HepG2 (cell line): Measurements from ENCODE around the gene AEBP1. TPM values are rescaled to one million over a fixed set of nuclear protein-coding genes. Genes with fewer than 3 reads are reported as not detected.

Experiments used
- ADNP ChIP-seq: sonication (generic); formaldehyde crosslinking; IDR thresholded peaks from 2 replicates; pipeline ENCODE4 v1.4.0; 2020; ENCODE audit warnings: missing genetic modification reagents
- ARNTL ChIP-seq: sonication (generic); formaldehyde crosslinking; IDR thresholded peaks from 2 replicates; pipeline ENCODE4 v1.4.0; 2020; ENCODE audit warnings: mild to moderate bottlenecking, missing genetic modification reagents
- CCDC6 ChIP-seq: sonication (generic); formaldehyde crosslinking; IDR thresholded peaks from 2 replicates; pipeline ENCODE4 v1.8.1; 2022; ENCODE audit warnings: mild to moderate bottlenecking, missing genetic modification reagents, moderate library complexity
- ELF4 ChIP-seq: sonication (generic); formaldehyde crosslinking; IDR thresholded peaks from 2 replicates; pipeline ENCODE4 v1.5.0; 2020; ENCODE audit warnings: missing genetic modification reagents, mild to moderate bottlenecking, moderate library complexity, borderline replicate concordance
- FOXJ3 ChIP-seq: sonication (generic); formaldehyde crosslinking; IDR thresholded peaks from 2 replicates; pipeline ENCODE4 v1.4.0; 2020; ENCODE audit warnings: missing genetic modification reagents, mild to moderate bottlenecking, borderline replicate concordance
- GMEB2 ChIP-seq: IDR thresholded peaks from 2 replicates; pipeline ENCODE4 v1.6.1; 2016; ENCODE audit warnings: missing biosample characterization, missing genetic modification reagents, low read depth
- HES4 ChIP-seq: sonication (generic); formaldehyde crosslinking; IDR thresholded peaks from 2 replicates; pipeline ENCODE4 v1.9.0; 2021; ENCODE audit warnings: mild to moderate bottlenecking, missing genetic modification reagents, borderline replicate concordance
- IKZF5 ChIP-seq: IDR thresholded peaks from 2 replicates; pipeline ENCODE4 v1.6.1; 2018; ENCODE audit warnings: missing genetic modification reagents, mild to moderate bottlenecking, missing compliant biosample characterization
- JDP2 ChIP-seq: sonication (generic); formaldehyde crosslinking; IDR thresholded peaks from 2 replicates; pipeline ENCODE4 v1.8.1; 2022; ENCODE audit warnings: missing genetic modification reagents, borderline replicate concordance
- KDM4B ChIP-seq: sonication (generic); formaldehyde crosslinking; IDR thresholded peaks from 2 replicates; pipeline ENCODE4 v1.4.0; 2020; ENCODE audit warnings: missing genetic modification reagents
- MEF2D ChIP-seq: sonication (generic); formaldehyde crosslinking; IDR thresholded peaks from 2 replicates; pipeline ENCODE4 v1.5.1; 2020; ENCODE audit warnings: mild to moderate bottlenecking, missing genetic modification reagents
- PRDM15 ChIP-seq: sonication (generic); formaldehyde crosslinking; IDR thresholded peaks from 2 replicates; pipeline ENCODE4 v1.4.0; 2020; ENCODE audit warnings: missing genetic modification reagents
- SSRP1 ChIP-seq: IDR thresholded peaks from 2 replicates; pipeline ENCODE4 v1.6.1; 2016; ENCODE audit warnings: control low read depth
- U2AF2 ChIP-seq: fragments of 200-400 bp; formaldehyde crosslinking; IDR thresholded peaks from 2 replicates; pipeline ENCODE4 v1.6.1; 2017; ENCODE audit warnings: low read depth, mild to moderate bottlenecking, low read length
- YEATS4 ChIP-seq: sonication (generic); formaldehyde crosslinking; IDR thresholded peaks from 2 replicates; pipeline ENCODE4 v1.4.0; 2020; ENCODE audit warnings: missing genetic modification reagents, borderline replicate concordance
- ZFP90 ChIP-seq: sonication (generic); formaldehyde crosslinking; IDR thresholded peaks from 2 replicates; pipeline ENCODE4 v1.8.0; 2022; ENCODE audit warnings: missing genetic modification reagents, mild to moderate bottlenecking, inconsistent platforms, borderline replicate concordance
- ZNF143 ChIP-seq: sonication (generic); formaldehyde crosslinking; IDR thresholded peaks from 2 replicates; pipeline ENCODE4 v1.4.0; 2020; ENCODE audit warnings: missing genetic modification reagents
- ZNF343 ChIP-seq: sonication (generic); formaldehyde crosslinking; IDR thresholded peaks from 2 replicates; pipeline ENCODE4 v1.4.0; 2020; ENCODE audit warnings: mild to moderate bottlenecking, missing genetic modification reagents
- ZNF564 ChIP-seq: sonication (generic); formaldehyde crosslinking; IDR thresholded peaks from 2 replicates; pipeline ENCODE4 v1.8.1; 2023; ENCODE audit warnings: mild to moderate bottlenecking, missing genetic modification reagents
- ZNF790 ChIP-seq: sonication (generic); formaldehyde crosslinking; IDR thresholded peaks from 2 replicates; pipeline ENCODE4 v1.8.0; 2022; ENCODE audit warnings: missing genetic modification reagents, mild to moderate bottlenecking, borderline replicate concordance
- ZSCAN21 ChIP-seq: sonication (generic); formaldehyde crosslinking; IDR thresholded peaks from 2 replicates; pipeline ENCODE4 v1.8.0; 2022; ENCODE audit warnings: mild to moderate bottlenecking, missing genetic modification reagents, moderate library complexity, borderline replicate concordance
- polyA plus RNA-seq, 8 experiments: library from polyadenylated mRNA; depleted of rRNA in 3 of 8; stranded (reverse) in 7 of 8; unstranded in 1 of 8; fragments of >200 nt; fragmentation: Illumina TruSeq in 4 of 8; extraction: Trizol in 4 of 8; gene quantifications; 2 replicates each; pipeline versions ENCODE4 v1.2.1 to v1.2.3, GENCODE V29; 2011 to 2016; ENCODE audit warnings: low read depth in 4 of 8, missing spikeins in 1 of 8, mixed read lengths in 1 of 8; ENCODE audit not compliant: insufficient read depth in 1 of 8
- total RNA-seq, 5 experiments: library from RNA; depleted of rRNA; stranded (reverse); fragments of >200 nt; fragmentation: Illumina TruSeq; extraction: Trizol; gene quantifications; 2 replicates each; pipeline ENCODE4 v1.2.3, GENCODE V29; 2016; ENCODE audit warnings: low read depth in 1 of 5

AEBP1 gene
- total and polyA plus RNA-seq, 2 of the 13 experiments (the other 11 are each of a cell fraction or from before 2014, with no cell fraction given), result 0.22 to 0.55 TPM

- TF ChIP-seq PRDM15 (CRISPR knock-in tag) (0 out of 2 replicates have a peak, but pooled peaks have one; percentile 26), SSRP1 (no peak), KDM4B (no peak), GMEB2 (no peak), YEATS4 (CRISPR knock-in tag) (peak; percentile 93), ZNF343 (CRISPR knock-in tag) (peak; percentile 78), MEF2D (CRISPR knock-in tag) (no peak), ZNF143 (peak; percentile 82), U2AF2 (no peak), FOXJ3 (CRISPR knock-in tag) (no peak), ZSCAN21 (no peak; the same call in 1 of the 2 replicates), ELF4 (CRISPR knock-in tag) (no peak), ADNP (no peak), ZFP90 (no peak; the same call in 1 of the 2 replicates), ZNF564 (CRISPR knock-in tag) (0 out of 2 replicates have a peak, but pooled peaks have one; percentile 71), ZNF790 (peak; percentile 80; the same call in 1 of the 2 replicates), HES4 (CRISPR knock-in tag) (peak; percentile 91), JDP2 (CRISPR knock-in tag) (no peak), CCDC6 (CRISPR knock-in tag) (peak; percentile 89; the same call in 1 of the 2 replicates), IKZF5 (0 out of 2 replicates have a peak, but pooled peaks have one; percentile 39), ARNTL (peak; percentile 86)
These were observed 19.3 kb downstream of the AEBP1 start, which contains the start of gene POLD2 (continued) for GRCh38 chr7:44123190-44124003.
